ENCODE data around the gene SVIL.

- TF ChIP-seq, protein P1, sequence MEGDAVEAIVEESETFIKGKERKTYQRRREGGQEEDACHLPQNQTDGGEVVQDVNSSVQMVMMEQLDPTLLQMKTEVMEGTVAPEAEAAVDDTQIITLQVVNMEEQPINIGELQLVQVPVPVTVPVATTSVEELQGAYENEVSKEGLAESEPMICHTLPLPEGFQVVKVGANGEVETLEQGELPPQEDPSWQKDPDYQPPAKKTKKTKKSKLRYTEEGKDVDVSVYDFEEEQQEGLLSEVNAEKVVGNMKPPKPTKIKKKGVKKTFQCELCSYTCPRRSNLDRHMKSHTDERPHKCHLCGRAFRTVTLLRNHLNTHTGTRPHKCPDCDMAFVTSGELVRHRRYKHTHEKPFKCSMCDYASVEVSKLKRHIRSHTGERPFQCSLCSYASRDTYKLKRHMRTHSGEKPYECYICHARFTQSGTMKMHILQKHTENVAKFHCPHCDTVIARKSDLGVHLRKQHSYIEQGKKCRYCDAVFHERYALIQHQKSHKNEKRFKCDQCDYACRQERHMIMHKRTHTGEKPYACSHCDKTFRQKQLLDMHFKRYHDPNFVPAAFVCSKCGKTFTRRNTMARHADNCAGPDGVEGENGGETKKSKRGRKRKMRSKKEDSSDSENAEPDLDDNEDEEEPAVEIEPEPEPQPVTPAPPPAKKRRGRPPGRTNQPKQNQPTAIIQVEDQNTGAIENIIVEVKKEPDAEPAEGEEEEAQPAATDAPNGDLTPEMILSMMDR (conservative IDR thresholded peaks at IDR 0.05; ENCODE audit: low read length): no peak
- TF ChIP-seq EZH2phosphoT487 (IDR thresholded peaks at IDR 0.05; ENCODE audit: borderline replicate concordance): no peak
Observed at GRCh38 chr10:29630205-29631048, 4.3 kb downstream of the SVIL start.
